ENCODE measurements around the gene ACBD4. TPM values are rescaled to one million over a fixed set of nuclear protein-coding genes. Genes with fewer than 3 reads are reported as not detected.

ACBD4 gene
- total and polyA plus RNA-seq, 2 of the 13 experiments (the other 11 are each of a cell fraction or from before 2014, with no cell fraction given): 16.1 to 26.9 TPM

- ATAC-seq (peak; percentile 79), FAIRE-seq (peak; percentile 56), DNase-seq (ENCODE audit: low spot score) (peak; percentile 86)
- H4K20me1 ChIP-seq (ENCODE audit: insufficient read depth, low read length): no peaks in the 10 kb centered on the region
- H3K4me3 ChIP-seq (replicated peaks in 1 of 3; ENCODE audit: insufficient read depth in 1 of 3, low read depth in 2 of 3, low read length in 3 of 3): peak overlapping the region; percentile 19 to 60 (median 29); a peak in 2 of 6 replicates
- BruUV-seq (replicated peaks): no TSS peak
- no peaks in the 10 kb centered on the region for H3K79me2 ChIP-seq (ENCODE audit: insufficient read depth, low read length)
- peaks cover 67% of the 10 kb centered on the region for H3K4me1 ChIP-seq (ENCODE audit: insufficient read depth, low read length)
- H3K36me3 ChIP-seq (replicated peaks in 1 of 2; ENCODE audit: control insufficient read depth in 1 of 2, insufficient read depth in 2 of 2, low read length in 2 of 2): peaks cover 0 to 4% of the 10 kb centered on the region in 2 experiments; a peak in 1 of 5 replicates
- peak overlapping the region; percentile 63 for H3K27ac ChIP-seq (ENCODE audit: extremely low read length, insufficient read depth, low read length)
- no peaks in the 10 kb centered on the region for H3K9me3 ChIP-seq (ENCODE audit: low read length)
- intact Hi-C loops (cut with micrococcal nuclease; ENCODE audit: unreplicated experiment): no loop called here
- no peak overlapping the region for H2AFZ ChIP-seq (ENCODE audit: low read length)
- peak overlapping the region; percentile 56 for H3K9ac ChIP-seq (ENCODE audit: insufficient read depth, low read depth, low read length)
- H3K4me2 ChIP-seq (ENCODE audit: low read depth, low read length): peak overlapping the region; percentile 78
- no peaks in the 10 kb centered on the region for H3K27me3 ChIP-seq (ENCODE audit: control insufficient read depth in 1 of 2, insufficient read depth in 2 of 2, low read length in 2 of 2)
- in situ Hi-C loops (cut with HindIII; ENCODE audit: extremely low pct_ligation_motif_present, low pct_unique_long_range_greater_than_20kb): no loop called here
- ChIA-PET CTCF (ENCODE audit: low intra/inter-chr PET ratio, low total read pairs) (interaction anchor here (2.0 kb wide), 1 partner anchor 11 kb away, joined by 8 read pairs; the partner anchor contains the start of gene ACBD4), POLR2A (interaction anchor here (0.7 to 5.1 kb wide), 10 partner anchors 9 to 78 kb away, joined by 3 to 27 read pairs (median 5); partner anchors contain the start of genes ACBD4, HEXIM1, HEXIM2 and NMT1)
- 30% methylated on average over 8 of the region's 15 CpGs for WGBS (ENCODE audit: low lambda C conversion rate)
- TF ChIP-seq, protein P1, sequence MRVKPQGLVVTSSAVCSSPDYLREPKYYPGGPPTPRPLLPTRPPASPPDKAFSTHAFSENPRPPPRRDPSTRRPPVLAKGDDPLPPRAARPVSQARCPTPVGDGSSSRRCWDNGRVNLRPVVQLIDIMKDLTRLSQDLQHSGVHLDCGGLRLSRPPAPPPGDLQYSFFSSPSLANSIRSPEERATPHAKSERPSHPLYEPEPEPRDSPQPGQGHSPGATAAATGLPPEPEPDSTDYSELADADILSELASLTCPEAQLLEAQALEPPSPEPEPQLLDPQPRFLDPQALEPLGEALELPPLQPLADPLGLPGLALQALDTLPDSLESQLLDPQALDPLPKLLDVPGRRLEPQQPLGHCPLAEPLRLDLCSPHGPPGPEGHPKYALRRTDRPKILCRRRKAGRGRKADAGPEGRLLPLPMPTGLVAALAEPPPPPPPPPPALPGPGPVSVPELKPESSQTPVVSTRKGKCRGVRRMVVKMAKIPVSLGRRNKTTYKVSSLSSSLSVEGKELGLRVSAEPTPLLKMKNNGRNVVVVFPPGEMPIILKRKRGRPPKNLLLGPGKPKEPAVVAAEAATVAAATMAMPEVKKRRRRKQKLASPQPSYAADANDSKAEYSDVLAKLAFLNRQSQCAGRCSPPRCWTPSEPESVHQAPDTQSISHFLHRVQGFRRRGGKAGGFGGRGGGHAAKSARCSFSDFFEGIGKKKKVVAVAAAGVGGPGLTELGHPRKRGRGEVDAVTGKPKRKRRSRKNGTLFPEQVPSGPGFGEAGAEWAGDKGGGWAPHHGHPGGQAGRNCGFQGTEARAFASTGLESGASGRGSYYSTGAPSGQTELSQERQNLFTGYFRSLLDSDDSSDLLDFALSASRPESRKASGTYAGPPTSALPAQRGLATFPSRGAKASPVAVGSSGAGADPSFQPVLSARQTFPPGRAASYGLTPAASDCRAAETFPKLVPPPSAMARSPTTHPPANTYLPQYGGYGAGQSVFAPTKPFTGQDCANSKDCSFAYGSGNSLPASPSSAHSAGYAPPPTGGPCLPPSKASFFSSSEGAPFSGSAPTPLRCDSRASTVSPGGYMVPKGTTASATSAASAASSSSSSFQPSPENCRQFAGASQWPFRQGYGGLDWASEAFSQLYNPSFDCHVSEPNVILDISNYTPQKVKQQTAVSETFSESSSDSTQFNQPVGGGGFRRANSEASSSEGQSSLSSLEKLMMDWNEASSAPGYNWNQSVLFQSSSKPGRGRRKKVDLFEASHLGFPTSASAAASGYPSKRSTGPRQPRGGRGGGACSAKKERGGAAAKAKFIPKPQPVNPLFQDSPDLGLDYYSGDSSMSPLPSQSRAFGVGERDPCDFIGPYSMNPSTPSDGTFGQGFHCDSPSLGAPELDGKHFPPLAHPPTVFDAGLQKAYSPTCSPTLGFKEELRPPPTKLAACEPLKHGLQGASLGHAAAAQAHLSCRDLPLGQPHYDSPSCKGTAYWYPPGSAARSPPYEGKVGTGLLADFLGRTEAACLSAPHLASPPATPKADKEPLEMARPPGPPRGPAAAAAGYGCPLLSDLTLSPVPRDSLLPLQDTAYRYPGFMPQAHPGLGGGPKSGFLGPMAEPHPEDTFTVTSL (CRISPR knock-in tag; IDR thresholded peaks at IDR 0.05; ENCODE audit: borderline replicate concordance): peak; percentile 68; the same call in 1 of the 2 replicates
- peak; percentile 48; the same call in 1 of the 2 replicates for TF ChIP-seq KDM6A (CRISPR knock-in tag; IDR thresholded peaks at IDR 0.05; ENCODE audit: low read depth)
- TF ChIP-seq, protein P2, sequence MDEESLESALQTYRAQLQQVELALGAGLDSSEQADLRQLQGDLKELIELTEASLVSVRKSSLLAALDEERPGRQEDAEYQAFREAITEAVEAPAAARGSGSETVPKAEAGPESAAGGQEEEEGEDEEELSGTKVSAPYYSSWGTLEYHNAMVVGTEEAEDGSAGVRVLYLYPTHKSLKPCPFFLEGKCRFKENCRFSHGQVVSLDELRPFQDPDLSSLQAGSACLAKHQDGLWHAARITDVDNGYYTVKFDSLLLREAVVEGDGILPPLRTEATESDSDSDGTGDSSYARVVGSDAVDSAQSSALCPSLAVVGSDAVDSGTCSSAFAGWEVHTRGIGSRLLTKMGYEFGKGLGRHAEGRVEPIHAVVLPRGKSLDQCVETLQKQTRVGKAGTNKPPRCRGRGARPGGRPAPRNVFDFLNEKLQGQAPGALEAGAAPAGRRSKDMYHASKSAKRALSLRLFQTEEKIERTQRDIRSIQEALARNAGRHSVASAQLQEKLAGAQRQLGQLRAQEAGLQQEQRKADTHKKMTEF (CRISPR knock-in tag; IDR thresholded peaks at IDR 0.05): peak; percentile 38
- TF ChIP-seq ZBTB7A (CRISPR knock-in tag; IDR thresholded peaks at IDR 0.05): 0 out of 2 replicates have a peak, but pooled peaks have one; percentile 14
- peak; percentile 81; the same call in 1 of the 2 replicates for TF ChIP-seq ZZZ3 (CRISPR knock-in tag; IDR thresholded peaks at IDR 0.05; ENCODE audit: borderline replicate concordance)
- 0 out of 2 replicates have a peak, but pooled peaks have one; percentile 23 for TF ChIP-seq CBFB (CRISPR knock-in tag; IDR thresholded peaks at IDR 0.05)
- TF ChIP-seq ZNF136 (CRISPR knock-in tag; IDR thresholded peaks at IDR 0.05; ENCODE audit: low read depth): 0 out of 2 replicates have a peak, but pooled peaks have one; percentile 49
- TF ChIP-seq, protein P3, sequence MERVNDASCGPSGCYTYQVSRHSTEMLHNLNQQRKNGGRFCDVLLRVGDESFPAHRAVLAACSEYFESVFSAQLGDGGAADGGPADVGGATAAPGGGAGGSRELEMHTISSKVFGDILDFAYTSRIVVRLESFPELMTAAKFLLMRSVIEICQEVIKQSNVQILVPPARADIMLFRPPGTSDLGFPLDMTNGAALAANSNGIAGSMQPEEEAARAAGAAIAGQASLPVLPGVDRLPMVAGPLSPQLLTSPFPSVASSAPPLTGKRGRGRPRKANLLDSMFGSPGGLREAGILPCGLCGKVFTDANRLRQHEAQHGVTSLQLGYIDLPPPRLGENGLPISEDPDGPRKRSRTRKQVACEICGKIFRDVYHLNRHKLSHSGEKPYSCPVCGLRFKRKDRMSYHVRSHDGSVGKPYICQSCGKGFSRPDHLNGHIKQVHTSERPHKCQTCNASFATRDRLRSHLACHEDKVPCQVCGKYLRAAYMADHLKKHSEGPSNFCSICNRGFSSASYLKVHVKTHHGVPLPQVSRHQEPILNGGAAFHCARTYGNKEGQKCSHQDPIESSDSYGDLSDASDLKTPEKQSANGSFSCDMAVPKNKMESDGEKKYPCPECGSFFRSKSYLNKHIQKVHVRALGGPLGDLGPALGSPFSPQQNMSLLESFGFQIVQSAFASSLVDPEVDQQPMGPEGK (CRISPR knock-in tag; IDR thresholded peaks at IDR 0.05): peak; percentile 96
- TF ChIP-seq TFDP1 (CRISPR knock-in tag; IDR thresholded peaks at IDR 0.05; ENCODE audit: borderline replicate concordance): no peak
- peak; percentile 76 for TF ChIP-seq POLR2G (IDR thresholded peaks at IDR 0.05; ENCODE audit: low read depth, low read length)
- peak; percentile 43; the same call in 1 of the 2 replicates for TF ChIP-seq FOXA3 (CRISPR knock-in tag; IDR thresholded peaks at IDR 0.05)
Observed at GRCh38 chr17:45123930-45124796, 11.3 kb upstream of the ACBD4 start.
